B cell (primary cell): ENCODE results near the gene RPL29. TPM values are rescaled to one million over a fixed set of nuclear protein-coding genes. Genes with fewer than 3 reads are reported as not detected.

ENCODE experiments used
- ATAC-seq: fragments of 200-7000 bp; cut with Tn5 transposase; one replicate; pipeline ENCODE4 v1.10.0; 2021; ENCODE audit warnings: low read depth, mild to moderate bottlenecking, moderate number of reproducible peaks, moderate library complexity
- CTCF ChIA-PET: fragments of 350-600 bp; sonication (Branson Sonifier 250); formaldehyde crosslinking; loops from one replicate; lab custom pipeline; 2021; ENCODE audit warnings: antibody characterized with exemption, inconsistent platforms; lab: Charles Lee
- POLR2A ChIA-PET: fragments of 350-600 bp; sonication (Branson Sonifier 250); formaldehyde crosslinking; loops from one replicate; lab custom pipeline; 2021; ENCODE audit warnings: antibody characterized with exemption; lab: Charles Lee
- DNase-seq: peaks from one replicate; pipeline ENCODE4 v3.0.0; 2013
- H2AFZ ChIP-seq: 2 replicates; pipeline ENCODE4 v1.6.1; 2012; ENCODE audit warnings: mild to moderate bottlenecking, low read depth, low read length; ENCODE audit not compliant: insufficient read depth, poor library complexity, severe bottlenecking
- H3K27ac ChIP-seq, 2 donors: 1 replicate in 1 of 2; 2 replicates in 1 of 2; pipeline ENCODE4 v1.5.1; 2012 to 2013; ENCODE audit warnings: low read length in 2 of 2, mild to moderate bottlenecking in 2 of 2, moderate library complexity in 1 of 2
- H3K27me3 ChIP-seq, 4 experiments: fragments of 200-600 bp in 1 of 4; sonication (generic) in 1 of 4; replicated peaks in 1 of 4; 1 replicate in 2 of 4; 2 replicates in 2 of 4; pipeline versions ENCODE4 v1.6.1 to v1.7.0; 2013 to 2016; ENCODE audit warnings: low read length in 3 of 4, mild to moderate bottlenecking in 2 of 4, mixed read lengths in 1 of 4, moderate library complexity in 1 of 4; ENCODE audit not compliant: insufficient read depth in 4 of 4, control insufficient read depth in 3 of 4; ENCODE audit errors: control extremely low read depth in 1 of 4
- H3K36me3 ChIP-seq, 2 experiments: replicated peaks in 1 of 2; 1 replicate in 1 of 2; 2 replicates in 1 of 2; pipeline versions ENCODE4 v1.6.1 to v1.7.1; 2013; ENCODE audit warnings: low read length in 1 of 2; ENCODE audit not compliant: insufficient read depth in 2 of 2, control insufficient read depth in 1 of 2; ENCODE audit errors: control extremely low read depth in 1 of 2, extremely low read depth in 1 of 2
- H3K4me1 ChIP-seq, 2 donors: fragments of 200-600 bp in 1 of 2; sonication (generic) in 1 of 2; 1 replicate in 1 of 2; 2 replicates in 1 of 2; pipeline versions ENCODE4 v1.5.1 to v1.6.1; 2013 to 2017; ENCODE audit warnings: low read length in 2 of 2; ENCODE audit not compliant: control insufficient read depth in 2 of 2, insufficient read depth in 2 of 2
- H3K4me2 ChIP-seq: replicated peaks from 2 replicates; pipeline ENCODE3; 2012; ENCODE audit warnings: mild to moderate bottlenecking, low read depth, low read length; ENCODE audit not compliant: poor library complexity, severe bottlenecking
- H3K4me3 ChIP-seq, 5 experiments: fragments of 200-600 bp in 1 of 5; sonication (generic) in 1 of 5; 1 replicate in 3 of 5; 2 replicates in 2 of 5; pipeline versions ENCODE4 v1.5.1 to v1.7.0; 2011 to 2016; ENCODE audit warnings: low read length in 4 of 5, mild to moderate bottlenecking in 4 of 5, low read depth in 2 of 5, control low read depth in 1 of 5, moderate library complexity in 1 of 5; ENCODE audit not compliant: insufficient read depth in 1 of 5; ENCODE audit errors: control extremely low read depth in 1 of 5, extremely low read depth in 1 of 5
- H3K79me2 ChIP-seq: fragments of 200-600 bp; sonication (generic); one replicate; pipeline ENCODE4 v1.6.0; 2016; ENCODE audit warnings: low read length; ENCODE audit not compliant: control insufficient read depth, insufficient read depth
- H3K9ac ChIP-seq: fragments of 200-600 bp; sonication (generic); 2 replicates; pipeline ENCODE4 v1.6.1; 2017; ENCODE audit warnings: mild to moderate bottlenecking, low read length, moderate library complexity
- H3K9me3 ChIP-seq, 3 donors: one replicate each; pipeline versions ENCODE4 v1.6.1 to v1.7.1; 2013; ENCODE audit warnings: low read length in 2 of 3; ENCODE audit not compliant: control insufficient read depth in 2 of 3, insufficient read depth in 1 of 3; ENCODE audit errors: control extremely low read depth in 1 of 3
- H4K20me1 ChIP-seq: 2 replicates; pipeline ENCODE4 v1.6.0; 2012; ENCODE audit warnings: mild to moderate bottlenecking, low read length; ENCODE audit not compliant: insufficient read depth, control insufficient read depth, poor library complexity, severe bottlenecking
- H3K27ac Mint-ChIP-seq: one replicate; pipeline ENCODE4 v1.8.0; 2021; ENCODE audit warnings: mixed read lengths
- H3K27me3 Mint-ChIP-seq: one replicate; pipeline ENCODE4 v1.8.0; 2021; ENCODE audit warnings: mixed read lengths
- H3K4me1 Mint-ChIP-seq: one replicate; pipeline ENCODE4 v1.8.0; 2021; ENCODE audit warnings: mixed read lengths
- H3K4me3 Mint-ChIP-seq: one replicate; pipeline ENCODE4 v1.8.0; 2021; ENCODE audit warnings: mixed read lengths
- H3K9me3 Mint-ChIP-seq: one replicate; pipeline ENCODE4 v1.8.0; 2022; ENCODE audit warnings: mixed read lengths; ENCODE audit not compliant: insufficient read depth
- EZH2 ChIP-seq: IDR thresholded peaks from 2 replicates; pipeline ENCODE4 v1.6.1; 2012; ENCODE audit warnings: borderline replicate concordance, low read depth, mild to moderate bottlenecking, moderate library complexity, low read length; ENCODE audit not compliant: insufficient read depth, poor library complexity, severe bottlenecking
- WGBS: methylation state at CpG from one replicate; pipeline ENCODE4 v1.1.5; 2013; ENCODE audit warnings: missing lambda C conversion rate; ENCODE audit not compliant: insufficient coverage; 5-methylcytosine and 5-hydroxymethylcytosine counted together
- intact Hi-C: fragments of 100-400 bp; cut with micrococcal nuclease; formaldehyde crosslinking; loops from one replicate; pipeline ENCODE4 v1.10.0; 2022
- polyA plus RNA-seq: library from polyadenylated mRNA; depleted of rRNA; stranded (reverse); fragments of >200 nt; gene quantifications from 2 replicates; pipeline ENCODE4 v1.2.3, GENCODE V29; 2012
- total RNA-seq, 2 donors: library from RNA; stranded (reverse); fragments of 120-200 nt in 1 of 2; gene quantifications; 1 replicate in 1 of 2; 2 replicates in 1 of 2; pipeline versions ENCODE4 v1.2.3 to v1.2.4, GENCODE V29; 2013 to 2022
- TF ChIP-seq, protein P1 (sequence below): fragments of 200-600 bp; IDR thresholded peaks from one replicate; pipeline ENCODE4 v1.8.0; 2022; ENCODE audit warnings: antibody characterized with exemption, mild to moderate bottlenecking

RPL29 gene
- total and polyA plus RNA-seq, 2 donors (not counting 1 experiment from before 2014, with no cell fraction given), result 1,552 to 3,787 TPM

DNA sequence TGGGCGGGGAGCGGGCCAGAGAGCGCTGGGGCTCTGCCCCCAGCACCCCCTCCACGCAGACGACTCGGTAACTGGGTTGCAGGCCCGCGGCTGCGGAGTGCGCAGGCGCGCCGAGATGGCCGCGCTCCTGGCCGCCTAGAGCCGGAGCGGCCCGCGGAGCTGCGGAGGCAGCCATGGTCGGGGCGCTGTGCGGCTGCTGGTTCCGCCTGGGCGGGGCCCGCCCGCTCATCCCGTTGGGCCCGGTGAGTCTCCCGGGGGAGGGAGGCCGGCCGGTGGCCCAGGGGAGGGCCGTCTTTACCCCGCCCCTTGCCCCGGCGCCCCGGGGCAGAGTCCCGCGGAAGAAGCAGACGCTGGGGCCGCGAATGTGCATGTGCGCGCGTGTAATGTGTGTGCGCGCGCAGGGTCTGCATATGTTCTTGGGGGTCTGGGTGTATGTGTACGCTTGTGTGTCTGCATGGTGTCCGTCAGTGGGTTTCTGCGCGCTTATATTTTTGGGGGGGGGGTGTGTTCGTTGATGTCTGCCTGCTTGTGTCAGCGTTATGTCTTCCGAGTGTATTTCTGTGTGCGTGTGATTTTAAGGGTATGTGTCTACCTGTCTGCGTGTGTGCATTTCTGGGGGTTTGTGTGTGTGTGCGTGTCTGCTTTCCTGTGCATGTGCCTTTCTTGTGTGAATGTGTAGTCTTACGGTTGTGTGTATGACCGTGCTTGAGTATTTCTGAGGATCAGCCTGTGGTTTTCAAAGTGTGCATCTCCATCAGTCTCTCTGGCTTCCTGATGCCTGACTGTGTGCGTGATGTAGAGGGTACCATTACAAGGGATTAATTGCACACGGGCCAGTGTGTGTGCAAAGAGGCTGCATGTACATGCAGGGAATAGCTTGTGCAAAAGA, 20.5 kb downstream of the RPL29 start, which contains the start of gene ABHD14A:
Gene ABHD14A (plus strand): TSS at position 102 of the 889 bp plus-strand sequence. CDS start 72 bp downstream, at position 174.
- under 1% methylated on average over 63 of the region's 63 CpGs for WGBS
- ChIA-PET CTCF (interaction anchor here (0.6 to 4.8 kb wide), 5 partner anchors 8 to 473 kb away, joined by 3 to 45 read pairs (median 6); partner anchors contain the start of genes ACY1, PARP3, RPL29 and RRP9), POLR2A (interaction anchor here (1.4 to 3.1 kb wide), 3 partner anchors 8 to 179 kb away, joined by 6 to 22 read pairs (median 13); partner anchors contain the start of genes ACY1, PARP3, POC1A and RRP9)
- intact Hi-C loops, result loop anchor here (1.0 to 10.0 kb wide), 6 partner anchors 8 to 730 kb away; partner anchors contain the start of genes ACY1, DUSP7, GLT8D1 and PARP3
- Histone ChIP-seq H2AFZ (peak within 1 kb of the TSS; percentile 95), H3K9ac (peak within 1 kb of the TSS; percentile 87), H3K79me2 (peaks cover 18% of the 10 kb centered on the region), H3K27ac (peak within 1 kb of the TSS; percentile 39 to 75), H3K4me2 (peak within 1 kb of the TSS; percentile 98), H3K4me3 (peak within 1 kb of the TSS; percentile 71 to 98 (median 85)), H3K4me1 (peaks cover 14 to 23% of the 10 kb centered on the region in 2 donors), H3K36me3 (peaks cover 0 to 3% of the 10 kb centered on the region in 2 experiments), H3K27me3 (no peaks in the 10 kb centered on the region), H4K20me1 (no peaks in the 10 kb centered on the region), H3K9me3 (no peaks in the 10 kb centered on the region)
- no peaks in the 10 kb centered on the region for H3K27me3 Mint-ChIP-seq
- no peaks in the 10 kb centered on the region for H3K9me3 Mint-ChIP-seq
- H3K4me3 Mint-ChIP-seq, result peak within 1 kb of the TSS; percentile 100
- no peak for TF ChIP-seq EZH2
- TF ChIP-seq, protein P1, sequence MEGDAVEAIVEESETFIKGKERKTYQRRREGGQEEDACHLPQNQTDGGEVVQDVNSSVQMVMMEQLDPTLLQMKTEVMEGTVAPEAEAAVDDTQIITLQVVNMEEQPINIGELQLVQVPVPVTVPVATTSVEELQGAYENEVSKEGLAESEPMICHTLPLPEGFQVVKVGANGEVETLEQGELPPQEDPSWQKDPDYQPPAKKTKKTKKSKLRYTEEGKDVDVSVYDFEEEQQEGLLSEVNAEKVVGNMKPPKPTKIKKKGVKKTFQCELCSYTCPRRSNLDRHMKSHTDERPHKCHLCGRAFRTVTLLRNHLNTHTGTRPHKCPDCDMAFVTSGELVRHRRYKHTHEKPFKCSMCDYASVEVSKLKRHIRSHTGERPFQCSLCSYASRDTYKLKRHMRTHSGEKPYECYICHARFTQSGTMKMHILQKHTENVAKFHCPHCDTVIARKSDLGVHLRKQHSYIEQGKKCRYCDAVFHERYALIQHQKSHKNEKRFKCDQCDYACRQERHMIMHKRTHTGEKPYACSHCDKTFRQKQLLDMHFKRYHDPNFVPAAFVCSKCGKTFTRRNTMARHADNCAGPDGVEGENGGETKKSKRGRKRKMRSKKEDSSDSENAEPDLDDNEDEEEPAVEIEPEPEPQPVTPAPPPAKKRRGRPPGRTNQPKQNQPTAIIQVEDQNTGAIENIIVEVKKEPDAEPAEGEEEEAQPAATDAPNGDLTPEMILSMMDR, result no peak
- ATAC-seq (peak; percentile 78), DNase-seq (peak; percentile 85)
- peak within 1 kb of the TSS; percentile 95 for H3K27ac Mint-ChIP-seq
- H3K4me1 Mint-ChIP-seq, result peaks cover 28% of the 10 kb centered on the region
